Keratinocyte (primary cell): Measurements from ENCODE around the gene PXDN. TPM values are rescaled to one million over a fixed set of nuclear protein-coding genes. Genes with fewer than 3 reads are reported as not detected.
"Not testable (repeated sequence)": the region's sequence is repeated elsewhere in the genome, so short reads cannot be mapped to it uniquely, and the experiment has no call there.

ENCODE experiments used
- DNase-seq: peaks from one replicate; pipeline ENCODE4 v3.0.0-alpha.2; 2011; ENCODE audit warnings: low read depth, missing footprints, low spot score
- FAIRE-seq: peaks from 2 replicates; lab custom pipeline; 2011; peaks lifted over from hg19 to GRCh38; lab: Jason Lieb, UNC
- H2AFZ ChIP-seq: 2 replicates; pipeline ENCODE4 v1.6.0; 2012; ENCODE audit warnings: low read length, control low read depth, inconsistent platforms; ENCODE audit not compliant: control insufficient read depth
- H3K27ac ChIP-seq: 2 replicates; pipeline ENCODE4 v1.5.1; 2011; ENCODE audit warnings: low read length; ENCODE audit not compliant: control insufficient read depth, insufficient read depth
- H3K27me3 ChIP-seq: 3 replicates; pipeline ENCODE4 v1.6.0; 2011; ENCODE audit warnings: low read length; ENCODE audit not compliant: control insufficient read depth, insufficient read depth; ENCODE audit errors: extremely low read depth
- H3K36me3 ChIP-seq, 2 experiments: 2 replicates in 1 of 2; 3 replicates in 1 of 2; pipeline ENCODE4 v1.5.1; 2011; ENCODE audit warnings: low read length in 2 of 2, mild to moderate bottlenecking in 1 of 2; ENCODE audit not compliant: control insufficient read depth in 2 of 2, insufficient read depth in 2 of 2; ENCODE audit errors: extremely low read depth in 1 of 2
- H3K4me1 ChIP-seq: 3 replicates; pipeline ENCODE4 v1.5.1; 2011; ENCODE audit warnings: low read length; ENCODE audit not compliant: control insufficient read depth, insufficient read depth; ENCODE audit errors: extremely low read depth
- H3K4me2 ChIP-seq: 3 replicates; pipeline ENCODE4 v1.6.0; 2011; ENCODE audit warnings: low read depth, low read length; ENCODE audit not compliant: control insufficient read depth, insufficient read depth; ENCODE audit errors: extremely low read depth
- H3K4me3 ChIP-seq, 3 experiments: fragments of 200-600 bp in 1 of 3; sonication (generic) in 1 of 3; 2 replicates in 2 of 3; 3 replicates in 1 of 3; pipeline ENCODE4 v1.5.1; 2011 to 2016; ENCODE audit warnings: low read length in 3 of 3, mild to moderate bottlenecking in 3 of 3, control low read depth in 2 of 3, inconsistent platforms in 1 of 3, low read depth in 1 of 3, mixed read lengths in 1 of 3, mixed run types in 1 of 3, moderate library complexity in 1 of 3; ENCODE audit not compliant: control insufficient read depth in 2 of 3, insufficient read depth in 2 of 3; ENCODE audit errors: extremely low read depth in 1 of 3
- H3K79me2 ChIP-seq: 2 replicates; pipeline ENCODE4 v1.6.0; 2012; ENCODE audit warnings: low read length; ENCODE audit not compliant: control insufficient read depth, insufficient read depth
- H3K9ac ChIP-seq: 3 replicates; pipeline ENCODE4 v1.6.0; 2011; ENCODE audit warnings: low read length; ENCODE audit not compliant: control insufficient read depth, insufficient read depth; ENCODE audit errors: extremely low read depth
- H3K9me1 ChIP-seq: 3 replicates; pipeline ENCODE4 v1.6.0; 2011; ENCODE audit warnings: low read length; ENCODE audit not compliant: control insufficient read depth, insufficient read depth; ENCODE audit errors: extremely low read depth
- H3K9me3 ChIP-seq: 2 replicates; pipeline ENCODE4 v1.5.1; 2012; ENCODE audit warnings: low read depth, low read length; ENCODE audit not compliant: control insufficient read depth
- H4K20me1 ChIP-seq: 3 replicates; pipeline ENCODE4 v1.6.0; 2011; ENCODE audit warnings: low read length; ENCODE audit not compliant: control insufficient read depth, insufficient read depth; ENCODE audit errors: extremely low read depth
- EZH2 ChIP-seq: IDR thresholded peaks from one replicate; pipeline ENCODE4 v1.6.1; 2012; ENCODE audit warnings: inconsistent platforms, mild to moderate bottlenecking, low read length, moderate library complexity
- dilution Hi-C: fragments of 300-500 bp; cut with MboI; formaldehyde crosslinking; loops from one replicate; pipeline ENCODE4 v1.7.0; 2020; ENCODE audit warnings: low sequenced_read_pairs; ENCODE audit not compliant: extremely low pct_ligation_motif_present
- polyA plus RNA-seq, 5 experiments: library from polyadenylated mRNA; depleted of rRNA in 3 of 5; stranded (reverse) in 3 of 5; stranded (forward) in 1 of 5; unstranded in 1 of 5; fragments of >200 nt; gene quantifications; 1 replicate in 1 of 5; 2 replicates in 3 of 5; 3 replicates in 1 of 5; pipeline versions ENCODE4 v1.2.1 to v1.2.3, GENCODE V29; 2011 to 2012; ENCODE audit warnings: missing spikeins in 2 of 5, low read depth in 1 of 5, low replicate concordance in 1 of 5
- TF ChIP-seq, protein P1 (sequence below), 3 experiments: IDR thresholded peaks in 1 of 3; conservative IDR thresholded peaks in 1 of 3; optimal IDR thresholded peaks in 1 of 3; 2 replicates in 2 of 3; 3 replicates in 1 of 3; pipeline versions ENCODE3 to v1.5.1; 2011; ENCODE audit warnings: low read length in 3 of 3, mild to moderate bottlenecking in 3 of 3, moderate library complexity in 2 of 3, control low read depth in 1 of 3, inconsistent platforms in 1 of 3; ENCODE audit not compliant: insufficient read depth in 2 of 3; ENCODE audit errors: extremely low read depth in 1 of 3

Gene PXDN
- polyA plus RNA-seq, 1 donor (not counting 4 experiments of a cell fraction or from before 2014, with no cell fraction given), result 36.7 TPM

DNA sequence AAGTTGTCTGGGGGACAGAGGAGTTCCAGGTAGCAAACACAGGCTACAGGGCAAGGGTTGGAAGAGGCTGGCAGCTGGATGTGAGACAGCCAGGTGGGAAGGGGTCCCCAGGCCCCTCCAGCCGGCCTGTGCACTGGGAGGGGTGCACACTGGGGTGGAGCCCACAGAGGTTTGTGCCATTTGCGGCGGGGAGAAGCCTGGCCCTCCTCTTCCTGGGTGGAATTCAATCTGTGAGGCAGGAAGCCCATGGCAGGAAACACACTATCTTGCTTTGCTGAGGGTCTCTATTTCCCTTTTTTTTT is 63.3 kb downstream of the PXDN start:
- Histone ChIP-seq H3K4me2 (no peak overlapping the region), H2AFZ (no peak overlapping the region), H3K9me3 (no peaks in the 10 kb centered on the region), H3K4me1 (peaks cover 4% of the 10 kb centered on the region), H3K9me1 (no peaks in the 10 kb centered on the region), H3K36me3 (peaks cover 9 to 18% of the 10 kb centered on the region in 2 experiments), H3K79me2 (no peaks in the 10 kb centered on the region), H3K27ac (no peak overlapping the region), H4K20me1 (no peaks in the 10 kb centered on the region), H3K4me3 (no peak overlapping the region), H3K27me3 (no peaks in the 10 kb centered on the region), H3K9ac (no peak overlapping the region)
- dilution Hi-C loops, result no loop called here
- TF ChIP-seq, protein P1, sequence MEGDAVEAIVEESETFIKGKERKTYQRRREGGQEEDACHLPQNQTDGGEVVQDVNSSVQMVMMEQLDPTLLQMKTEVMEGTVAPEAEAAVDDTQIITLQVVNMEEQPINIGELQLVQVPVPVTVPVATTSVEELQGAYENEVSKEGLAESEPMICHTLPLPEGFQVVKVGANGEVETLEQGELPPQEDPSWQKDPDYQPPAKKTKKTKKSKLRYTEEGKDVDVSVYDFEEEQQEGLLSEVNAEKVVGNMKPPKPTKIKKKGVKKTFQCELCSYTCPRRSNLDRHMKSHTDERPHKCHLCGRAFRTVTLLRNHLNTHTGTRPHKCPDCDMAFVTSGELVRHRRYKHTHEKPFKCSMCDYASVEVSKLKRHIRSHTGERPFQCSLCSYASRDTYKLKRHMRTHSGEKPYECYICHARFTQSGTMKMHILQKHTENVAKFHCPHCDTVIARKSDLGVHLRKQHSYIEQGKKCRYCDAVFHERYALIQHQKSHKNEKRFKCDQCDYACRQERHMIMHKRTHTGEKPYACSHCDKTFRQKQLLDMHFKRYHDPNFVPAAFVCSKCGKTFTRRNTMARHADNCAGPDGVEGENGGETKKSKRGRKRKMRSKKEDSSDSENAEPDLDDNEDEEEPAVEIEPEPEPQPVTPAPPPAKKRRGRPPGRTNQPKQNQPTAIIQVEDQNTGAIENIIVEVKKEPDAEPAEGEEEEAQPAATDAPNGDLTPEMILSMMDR (optimal IDR thresholded peaks at IDR 0.05 in 1 of 3, IDR thresholded peaks at IDR 0.05 in 1 of 3, conservative IDR thresholded peaks at IDR 0.05 in 1 of 3; ENCODE audit: extremely low read depth in 1 of 3, insufficient read depth in 2 of 3, low read length in 3 of 3), result no peak
- no peak for TF ChIP-seq EZH2
- DNase-seq (no peak), FAIRE-seq (no peak)

DNA sequence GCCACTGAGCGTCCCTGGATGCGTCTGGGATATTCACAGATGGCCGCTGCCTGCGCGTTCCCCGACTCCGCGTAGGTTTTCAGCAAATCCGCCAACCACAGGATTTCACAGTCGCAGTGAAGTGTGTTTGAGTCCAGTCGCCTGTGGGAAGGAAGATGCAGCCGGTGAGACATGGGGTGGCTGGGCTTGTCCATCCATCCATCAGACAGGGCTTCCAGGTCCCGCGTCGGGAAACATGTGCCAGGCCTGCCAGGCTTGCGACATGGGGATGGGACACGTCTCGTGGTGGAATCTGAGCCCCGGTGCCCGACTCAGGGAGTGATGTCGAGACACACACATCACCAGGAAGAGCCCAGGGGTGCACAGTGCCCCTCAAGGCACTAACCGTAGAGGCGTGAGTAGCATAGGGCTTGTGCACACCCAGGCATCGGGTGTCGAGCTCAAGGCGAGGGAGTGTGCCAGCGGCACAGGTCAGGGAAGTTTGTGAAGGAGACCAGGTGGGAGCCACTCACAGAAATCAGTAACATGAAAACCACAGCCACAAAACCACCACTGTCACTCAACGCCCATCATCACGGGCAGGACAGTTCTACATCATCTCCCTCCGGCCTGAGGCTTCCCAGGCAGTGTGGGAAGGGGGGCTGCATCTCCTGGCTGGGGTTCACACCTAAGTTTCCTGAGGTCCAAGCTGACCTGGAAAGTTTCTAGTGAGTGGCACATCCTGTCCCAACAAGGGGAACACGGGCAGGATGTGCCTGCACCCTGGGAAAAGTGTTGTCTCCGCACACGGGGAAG is 63.9 kb downstream of the PXDN start:
- no peaks in the 10 kb centered on the region for H3K79me2 ChIP-seq
- H3K36me3 ChIP-seq, result peaks cover 8 to 18% of the 10 kb centered on the region in 2 experiments
- no peaks in the 10 kb centered on the region for H3K4me1 ChIP-seq
- no peak overlapping the region for H3K27ac ChIP-seq
- no peak overlapping the region for H3K4me2 ChIP-seq
- no peak overlapping the region for H3K4me3 ChIP-seq
- DNase-seq, result no peak
- no peaks in the 10 kb centered on the region for H3K9me3 ChIP-seq
- H3K9me1 ChIP-seq, result no peaks in the 10 kb centered on the region
- no peaks in the 10 kb centered on the region for H4K20me1 ChIP-seq
- no peak overlapping the region for H3K9ac ChIP-seq
- TF ChIP-seq, protein P1 (optimal IDR thresholded peaks at IDR 0.05 in 1 of 3, IDR thresholded peaks at IDR 0.05 in 1 of 3, conservative IDR thresholded peaks at IDR 0.05 in 1 of 3; ENCODE audit: extremely low read depth in 1 of 3, insufficient read depth in 2 of 3, low read length in 3 of 3), result no peak
- H2AFZ ChIP-seq, result no peak overlapping the region
- no peak for FAIRE-seq
- no peaks in the 10 kb centered on the region for H3K27me3 ChIP-seq
- dilution Hi-C loops, result no loop called here

GRCh38 chr2:1679488-1680039 is 64.8 kb downstream of the PXDN start:
- H3K9me1 ChIP-seq, H4K20me1 ChIP-seq, H3K27me3 ChIP-seq, H3K9me3 ChIP-seq, H3K4me2 ChIP-seq, H3K27ac ChIP-seq, H3K79me2 ChIP-seq, H3K9ac ChIP-seq, dilution Hi-C loops, H3K4me3 ChIP-seq, H2AFZ ChIP-seq, H3K4me1 ChIP-seq, DNase-seq: not testable (repeated sequence)
- FAIRE-seq, result peak; percentile 55
- H3K36me3 ChIP-seq, result peaks cover 11 to 19% of the 10 kb centered on the region in 2 experiments

DNA sequence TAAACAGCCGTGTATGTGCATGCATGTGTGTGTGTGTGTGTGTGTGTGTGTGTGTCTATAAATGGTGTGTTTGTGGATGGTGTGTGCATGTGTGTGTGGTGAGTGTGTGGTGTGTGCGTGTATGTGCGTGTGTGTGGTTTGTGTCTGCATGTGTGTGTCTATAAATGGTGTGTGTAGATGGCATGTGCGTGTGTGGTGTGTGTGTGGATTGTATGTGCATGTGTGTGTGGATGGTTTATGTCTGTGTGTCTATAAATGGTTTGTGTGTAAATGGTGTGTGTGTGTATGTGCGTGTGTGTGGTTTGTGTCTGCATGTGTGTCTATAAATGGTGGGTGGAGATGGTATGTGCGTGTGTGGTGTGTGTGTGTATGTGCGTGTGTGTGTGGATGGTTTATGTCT is 65.2 kb downstream of the PXDN start:
- peak; percentile 43 for FAIRE-seq
- H3K9ac ChIP-seq, H3K27ac ChIP-seq, H3K9me1 ChIP-seq, H3K27me3 ChIP-seq, H3K9me3 ChIP-seq, H3K4me3 ChIP-seq, DNase-seq, dilution Hi-C loops, H4K20me1 ChIP-seq, H3K79me2 ChIP-seq, H3K4me1 ChIP-seq, H3K4me2 ChIP-seq, H2AFZ ChIP-seq: not testable (repeated sequence)
- H3K36me3 ChIP-seq, result peaks cover 11 to 23% of the 10 kb centered on the region in 2 experiments
